Adipocyte (in vitro differentiated cells): ENCODE data around the gene CHD5.
A peak's percentile ranks its signal among the peaks of the same experiment; 100 is the strongest.

Source experiments
- DNase-seq: peaks from one replicate; pipeline ENCODE4 v3.0.0-alpha.2; 2015; ENCODE audit warnings: low read depth
- H3K27me3 ChIP-seq: replicated peaks from 2 replicates; pipeline ENCODE4 v1.7.0; 2013; ENCODE audit warnings: mild to moderate bottlenecking, low read length, moderate library complexity; ENCODE audit not compliant: control insufficient read depth, insufficient read depth
- H3K36me3 ChIP-seq: 2 replicates; pipeline ENCODE4 v1.7.0; 2013; ENCODE audit warnings: low read length, mild to moderate bottlenecking, moderate library complexity; ENCODE audit not compliant: control insufficient read depth, insufficient read depth, severe bottlenecking
- H3K4me1 ChIP-seq: 2 replicates; pipeline ENCODE4 v1.7.0; 2013; ENCODE audit warnings: mild to moderate bottlenecking, low read length, moderate library complexity; ENCODE audit not compliant: control insufficient read depth, insufficient read depth
- H3K4me3 ChIP-seq: 2 replicates; pipeline ENCODE4 v1.7.0; 2013; ENCODE audit warnings: mild to moderate bottlenecking, low read length, moderate library complexity
- H3K9ac ChIP-seq: 2 replicates; pipeline ENCODE4 v1.7.0; 2013; ENCODE audit warnings: mild to moderate bottlenecking, low read length, moderate library complexity
- H3K9me3 ChIP-seq: 2 replicates; pipeline ENCODE4 v1.7.0; 2013; ENCODE audit warnings: mild to moderate bottlenecking, low read length, moderate library complexity; ENCODE audit not compliant: control insufficient read depth

CHD5 gene

DNA sequence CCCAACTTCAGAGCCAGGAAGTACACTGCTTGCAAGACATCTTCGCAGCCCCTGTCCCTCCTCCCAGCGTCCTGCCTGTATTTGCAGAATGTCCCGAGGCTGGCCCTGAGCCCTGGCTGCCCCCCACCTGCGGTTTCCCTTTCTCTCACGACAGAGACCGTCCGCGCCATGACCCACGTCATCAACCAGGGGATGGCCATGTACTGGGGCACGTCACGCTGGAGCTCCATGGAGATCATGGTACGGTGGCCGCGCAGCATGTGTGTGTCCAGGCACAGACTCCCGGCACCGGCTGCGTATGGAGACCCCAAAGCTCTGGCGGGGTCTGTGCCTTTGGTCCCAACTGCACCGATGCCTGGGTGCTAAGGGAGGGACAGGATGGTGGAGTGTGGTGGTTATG is 85.9 kb downstream of the CHD5 start:
- no peak overlapping the region for H3K4me3 ChIP-seq
- no peaks in the 10 kb centered on the region for H3K9me3 ChIP-seq

DNA sequence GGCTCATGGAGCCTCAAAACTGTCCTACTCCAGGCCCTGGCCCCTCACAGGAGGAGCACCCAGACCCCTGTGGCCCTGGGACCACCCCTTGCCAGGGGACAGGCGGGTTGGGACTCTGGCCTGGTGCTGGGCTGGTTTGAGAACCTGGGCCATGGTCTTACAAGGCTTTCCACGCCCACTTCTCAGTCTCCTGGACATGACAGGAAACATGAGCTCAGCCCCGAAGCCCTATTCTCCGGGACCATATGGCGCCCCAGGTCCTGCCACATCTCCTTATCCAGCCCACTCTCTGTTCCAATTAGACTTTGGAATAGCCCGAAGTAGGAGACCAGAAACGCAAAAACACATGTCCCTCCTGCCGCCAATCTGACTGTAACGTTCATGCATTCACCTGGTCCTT is 86.5 kb downstream of the CHD5 start:
- Histone ChIP-seq H3K9me3 (no peaks in the 10 kb centered on the region), H3K9ac (no peak overlapping the region)

More for the DNA sequence above, 85.9 kb downstream of the CHD5 start:
- Histone ChIP-seq H3K4me1 (peaks cover 8% of the 10 kb centered on the region), H3K9ac (no peak overlapping the region), H3K36me3 (no peaks in the 10 kb centered on the region), H3K27me3 (peaks cover 13% of the 10 kb centered on the region)
- DNase-seq: no peak

DNA sequence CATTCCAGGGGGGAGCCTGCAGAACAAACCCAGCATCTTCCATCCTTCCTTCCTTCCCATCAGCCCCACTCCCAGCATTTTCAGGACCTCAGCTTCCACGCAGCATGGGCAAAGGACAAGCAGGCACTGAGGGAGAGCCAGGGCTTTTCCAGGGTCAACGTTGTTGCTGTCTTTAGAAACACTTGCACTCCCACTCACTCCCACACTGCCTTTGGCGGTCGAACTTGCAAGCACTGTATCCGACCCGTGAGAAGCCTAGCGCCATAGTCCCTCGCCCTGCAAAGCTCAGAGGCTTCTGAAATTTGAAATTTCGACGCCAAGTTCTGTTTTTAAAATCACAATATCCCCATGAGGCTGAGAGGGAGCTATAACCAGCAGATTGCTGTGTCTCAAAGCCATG is 87.0 kb downstream of the CHD5 start:
- DNase-seq: no peak
- Histone ChIP-seq H3K27me3 (peaks cover 13% of the 10 kb centered on the region), H3K4me1 (peaks cover 1% of the 10 kb centered on the region), H3K9ac (no peak overlapping the region), H3K9me3 (no peaks in the 10 kb centered on the region), H3K36me3 (no peaks in the 10 kb centered on the region), H3K4me3 (no peak overlapping the region)

More for the DNA sequence above, 86.5 kb downstream of the CHD5 start:
- Histone ChIP-seq H3K27me3 (peaks cover 13% of the 10 kb centered on the region), H3K4me1 (peaks cover 6% of the 10 kb centered on the region), H3K4me3 (no peak overlapping the region), H3K36me3 (no peaks in the 10 kb centered on the region)
- DNase-seq: no peak

DNA sequence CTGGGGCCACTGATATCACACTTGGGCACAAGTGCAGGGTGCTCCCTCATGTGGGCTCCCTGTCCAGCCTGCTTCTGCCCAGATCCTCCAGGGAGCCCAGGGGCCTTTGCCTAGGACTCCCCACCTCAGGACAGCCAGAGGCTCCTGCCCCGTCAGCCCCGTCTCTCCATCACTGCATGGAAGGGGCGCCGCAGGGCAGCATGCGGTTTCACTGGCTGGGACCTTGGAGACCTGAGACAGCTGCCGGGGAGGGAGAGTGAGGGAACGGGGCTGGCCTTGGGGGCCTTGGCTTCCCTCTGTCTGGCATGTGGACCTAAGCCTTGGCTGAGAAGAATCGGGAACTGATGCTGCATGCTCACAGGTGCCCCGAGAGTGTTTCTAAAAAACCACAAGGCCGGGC is 87.9 kb downstream of the CHD5 start:
- no peak for DNase-seq
- no peak overlapping the region for H3K9ac ChIP-seq
- no peaks in the 10 kb centered on the region for H3K4me1 ChIP-seq
- no peak overlapping the region for H3K4me3 ChIP-seq
- no peaks in the 10 kb centered on the region for H3K36me3 ChIP-seq
- H3K27me3 ChIP-seq: peaks cover 13% of the 10 kb centered on the region
- H3K9me3 ChIP-seq: no peaks in the 10 kb centered on the region

DNA sequence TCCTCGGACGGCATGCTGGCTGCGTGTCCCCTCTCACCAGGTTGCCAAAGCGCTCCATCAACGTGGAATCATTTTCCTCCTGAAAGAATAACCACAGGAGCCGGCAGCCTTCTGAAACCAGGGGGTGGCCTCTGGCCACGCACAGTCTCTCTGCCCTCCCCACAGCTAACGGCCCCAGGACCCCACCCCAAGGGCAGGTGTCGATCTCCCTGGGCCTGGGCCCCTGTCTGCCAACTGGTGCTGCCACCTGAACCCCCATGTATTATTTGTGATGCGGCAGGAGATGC is 88.4 kb downstream of the CHD5 start:
- Histone ChIP-seq H3K36me3 (no peaks in the 10 kb centered on the region), H3K9ac (no peak overlapping the region), H3K27me3 (peaks cover 13% of the 10 kb centered on the region), H3K4me1 (no peaks in the 10 kb centered on the region), H3K4me3 (no peak overlapping the region), H3K9me3 (no peaks in the 10 kb centered on the region)
- DNase-seq: no peak

DNA sequence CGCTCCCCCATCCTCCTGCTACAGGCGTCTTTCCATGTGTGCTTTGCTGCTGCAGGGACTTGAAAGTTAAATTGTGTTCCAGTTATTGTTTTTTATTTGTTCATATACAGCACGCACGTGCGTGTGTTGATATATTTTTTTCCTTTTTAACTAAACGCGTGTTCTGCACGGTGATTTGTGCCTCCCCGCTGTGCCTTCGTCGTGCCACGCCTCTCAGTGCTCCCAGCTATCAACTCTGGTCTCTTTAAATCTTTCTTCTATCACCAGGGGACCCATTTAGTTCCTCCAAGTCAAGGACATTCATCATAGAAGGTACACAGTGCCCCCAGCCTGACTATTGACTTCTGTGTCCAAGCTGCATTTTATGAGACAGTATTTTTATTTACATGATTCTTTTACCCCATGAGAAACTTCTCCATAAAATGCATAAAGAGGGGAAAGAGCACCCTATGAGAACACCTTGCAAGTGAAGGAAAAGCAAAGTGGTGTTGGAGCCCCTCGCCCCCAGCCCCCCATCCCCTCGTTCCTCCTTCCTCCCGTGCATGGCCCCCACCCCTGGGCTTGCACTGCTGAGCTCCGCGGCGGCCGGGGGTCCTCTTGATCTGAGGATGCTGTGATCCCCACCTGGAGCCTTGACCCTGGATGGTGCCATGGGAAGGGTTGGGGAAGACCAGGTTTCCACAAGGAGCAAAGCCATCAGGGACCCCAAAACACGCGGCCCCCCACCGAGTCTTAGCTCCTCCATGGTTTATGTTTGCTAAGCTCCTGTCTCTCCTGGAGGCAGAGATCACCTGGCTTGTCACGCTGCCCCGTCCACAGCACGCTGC is 88.9 kb downstream of the CHD5 start:
- peaks cover 13% of the 10 kb centered on the region for H3K27me3 ChIP-seq
- DNase-seq: no peak

DNA sequence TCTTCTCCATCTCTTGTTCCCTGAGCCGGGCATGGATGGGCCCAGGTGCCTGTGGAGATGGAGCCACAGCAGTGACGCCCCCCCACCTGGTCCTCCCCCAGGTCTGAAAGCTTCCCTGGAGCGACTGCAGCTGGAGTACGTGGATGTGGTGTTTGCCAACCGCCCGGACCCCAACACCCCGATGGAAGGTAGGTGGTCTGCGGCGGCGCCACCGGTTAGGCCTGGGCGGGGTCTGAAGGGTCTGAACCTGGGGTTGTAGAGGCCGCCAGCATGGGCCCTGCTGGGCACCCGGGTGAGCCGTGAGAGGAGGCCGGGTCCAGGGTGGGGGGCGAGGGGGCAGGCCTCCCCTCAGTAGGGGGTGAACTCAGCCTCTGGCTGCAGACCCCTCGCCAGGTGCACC is 89.8 kb downstream of the CHD5 start:
- peaks cover 13% of the 10 kb centered on the region for H3K27me3 ChIP-seq
- no peak for DNase-seq
- H3K4me1 ChIP-seq: no peaks in the 10 kb centered on the region
- no peak overlapping the region for H3K4me3 ChIP-seq
- H3K36me3 ChIP-seq: no peaks in the 10 kb centered on the region
- H3K9me3 ChIP-seq: no peaks in the 10 kb centered on the region
- H3K9ac ChIP-seq: no peak overlapping the region

More for the DNA sequence above, 88.9 kb downstream of the CHD5 start:
- no peak overlapping the region for H3K4me3 ChIP-seq
- H3K36me3 ChIP-seq: no peaks in the 10 kb centered on the region
- no peaks in the 10 kb centered on the region for H3K4me1 ChIP-seq
- no peak overlapping the region for H3K9ac ChIP-seq
- no peaks in the 10 kb centered on the region for H3K9me3 ChIP-seq

DNA sequence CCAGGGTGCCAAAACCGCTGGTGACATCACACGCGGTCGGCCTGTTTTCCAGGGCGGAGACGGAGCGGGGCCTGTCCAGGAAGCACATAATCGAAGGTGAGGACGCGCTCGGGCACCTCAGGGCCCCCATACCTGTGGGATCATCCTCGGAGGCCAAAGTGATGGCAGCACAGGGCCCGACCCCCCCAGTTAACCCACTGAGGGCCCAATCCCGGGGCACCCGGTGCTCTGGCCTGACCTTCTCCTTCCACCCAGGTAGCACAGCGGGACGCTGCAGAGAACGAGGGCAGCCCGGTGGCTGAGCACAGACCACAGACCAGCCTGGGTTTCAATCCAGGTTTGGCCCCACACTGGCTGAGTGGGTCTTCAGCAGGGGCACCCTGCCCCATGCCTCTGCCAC is 91.2 kb downstream of the CHD5 start:
- peaks cover 4% of the 10 kb centered on the region for H3K4me1 ChIP-seq
- DNase-seq: no peak
- no peak overlapping the region for H3K9ac ChIP-seq
- H3K4me3 ChIP-seq: no peak overlapping the region
- peaks cover 12% of the 10 kb centered on the region for H3K27me3 ChIP-seq
- H3K9me3 ChIP-seq: no peaks in the 10 kb centered on the region
- no peaks in the 10 kb centered on the region for H3K36me3 ChIP-seq

DNA sequence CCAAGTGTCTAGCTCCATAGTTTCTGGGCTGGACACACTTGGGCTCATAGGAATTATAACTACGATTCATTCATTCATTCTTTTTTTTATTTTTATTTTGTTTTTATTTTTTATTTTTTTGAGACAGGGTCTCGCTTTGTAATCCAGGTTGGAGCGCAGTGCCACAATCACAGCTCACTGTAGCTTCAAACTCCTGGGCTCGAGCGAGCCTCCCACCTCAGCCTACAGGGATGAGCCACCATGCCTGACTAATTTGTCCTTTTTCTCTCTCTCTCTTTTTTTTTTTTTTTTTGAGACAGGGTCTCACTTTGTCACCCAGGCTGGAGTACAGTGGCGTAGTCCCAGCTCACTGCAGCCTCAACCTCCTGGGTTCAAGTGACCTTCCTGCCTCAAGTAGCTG is 92.2 kb downstream of the CHD5 start:
- Histone ChIP-seq H3K4me3 (no peak overlapping the region), H3K4me1 (peaks cover 14% of the 10 kb centered on the region), H3K36me3 (no peaks in the 10 kb centered on the region), H3K9me3 (no peaks in the 10 kb centered on the region), H3K27me3 (peaks cover 2% of the 10 kb centered on the region), H3K9ac (no peak overlapping the region)
- DNase-seq: no peak

DNA sequence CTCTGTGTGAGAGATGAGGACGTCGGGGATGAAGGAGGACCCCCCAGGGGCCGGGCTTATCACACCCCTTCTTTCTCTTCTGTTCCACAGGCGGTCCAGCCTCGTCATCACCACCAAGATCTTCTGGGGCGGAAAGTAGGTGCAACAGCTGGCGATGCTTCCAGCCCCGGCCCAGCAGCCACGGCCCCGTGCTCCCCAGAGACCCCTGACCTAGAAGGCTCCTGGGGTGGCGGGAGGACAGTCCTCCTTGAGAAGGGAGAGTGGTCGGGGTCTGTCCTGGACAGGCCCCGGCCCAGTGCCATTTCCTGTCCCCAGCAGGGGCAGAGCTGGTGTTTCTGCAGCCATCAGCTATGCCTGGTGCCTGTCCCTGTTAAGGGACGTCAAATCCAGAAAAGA is 92.7 kb downstream of the CHD5 start:
- H3K9me3 ChIP-seq: no peaks in the 10 kb centered on the region
- peaks cover 20% of the 10 kb centered on the region for H3K4me1 ChIP-seq
- H3K4me3 ChIP-seq: no peak overlapping the region
- H3K9ac ChIP-seq: no peak overlapping the region
- no peak for DNase-seq
- H3K36me3 ChIP-seq: no peaks in the 10 kb centered on the region
- H3K27me3 ChIP-seq: no peaks in the 10 kb centered on the region

DNA sequence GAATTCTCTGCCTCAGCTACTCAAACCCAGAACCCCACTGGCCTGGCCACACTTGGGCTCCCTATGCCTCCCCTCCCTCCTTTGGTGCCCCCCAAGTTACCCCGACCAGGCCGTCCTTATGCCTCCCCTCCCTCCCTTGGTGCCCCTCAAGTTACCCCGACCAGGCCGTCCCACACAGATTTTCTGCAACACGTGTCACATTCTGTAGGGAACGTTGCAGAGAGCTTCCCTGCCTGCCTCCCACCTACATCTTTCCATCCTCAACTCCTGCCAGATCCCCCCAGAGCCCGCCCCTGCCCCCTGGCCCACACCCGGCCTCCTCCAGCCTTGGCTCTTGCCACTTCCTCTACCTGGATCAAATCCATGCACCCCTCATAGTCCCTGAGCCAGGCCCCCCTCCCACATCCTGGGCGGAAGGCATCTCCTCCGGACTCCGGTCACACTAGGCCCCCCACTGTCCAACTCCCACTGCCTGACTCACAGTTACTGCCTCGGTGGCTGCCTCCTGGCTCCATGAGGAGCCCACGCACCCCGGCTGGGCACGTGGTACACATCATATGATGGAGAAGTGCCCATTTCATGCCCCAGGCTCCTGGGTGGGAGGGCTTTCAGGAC is 93.3 kb downstream of the CHD5 start:
- Histone ChIP-seq H3K27me3 (no peaks in the 10 kb centered on the region), H3K9ac (no peak overlapping the region), H3K4me1 (peaks cover 25% of the 10 kb centered on the region), H3K4me3 (no peak overlapping the region), H3K9me3 (no peaks in the 10 kb centered on the region), H3K36me3 (no peaks in the 10 kb centered on the region)
- DNase-seq: peak; percentile 7

DNA sequence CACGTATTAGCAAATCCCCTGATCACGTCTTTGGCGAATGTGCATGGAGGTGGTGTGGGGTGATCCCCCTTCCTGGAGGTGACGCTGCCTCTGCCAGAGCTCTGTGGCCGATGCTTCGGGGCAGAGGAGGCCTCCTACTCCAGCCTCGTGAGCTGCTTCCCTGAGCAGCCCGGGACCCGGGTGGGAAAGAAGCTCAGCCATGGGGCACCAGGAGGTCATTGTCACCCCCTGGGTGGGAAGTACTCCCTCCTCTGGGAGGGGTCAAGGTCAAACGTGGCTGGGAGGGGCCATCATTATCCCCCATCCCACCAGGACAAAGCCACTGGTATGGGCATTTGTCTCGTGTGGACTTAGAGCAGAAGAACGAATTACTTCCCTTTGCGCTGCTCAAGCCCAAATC is 93.8 kb downstream of the CHD5 start:
- Histone ChIP-seq H3K4me1 (peaks cover 26% of the 10 kb centered on the region), H3K27me3 (no peaks in the 10 kb centered on the region), H3K36me3 (no peaks in the 10 kb centered on the region), H3K4me3 (no peak overlapping the region), H3K9ac (no peak overlapping the region), H3K9me3 (no peaks in the 10 kb centered on the region)
- DNase-seq: no peak
